Right renal cortex interstitium (tissue), 3 donors: ENCODE measurements around the gene ADM2. TPM values are rescaled to one million over a fixed set of nuclear protein-coding genes. Genes with fewer than 3 reads are reported as not detected.

ENCODE experiments used
- DNase-seq, 3 donors: peaks; one replicate each; pipeline ENCODE4 v3.0.0-alpha.2; 2013; ENCODE audit warnings: low read depth in 3 of 3, low spot score in 2 of 3
- polyA plus RNA-seq, 3 donors: library from polyadenylated mRNA; unstranded; fragments of 120-200 nt; gene quantifications; one replicate each; pipeline ENCODE4 v1.2.1, GENCODE V29; 2013; ENCODE audit not compliant: insufficient read length in 3 of 3

ADM2 gene
- polyA plus RNA-seq, 3 donors = 3.2 to 5.9 (median 4.1) TPM

DNA sequence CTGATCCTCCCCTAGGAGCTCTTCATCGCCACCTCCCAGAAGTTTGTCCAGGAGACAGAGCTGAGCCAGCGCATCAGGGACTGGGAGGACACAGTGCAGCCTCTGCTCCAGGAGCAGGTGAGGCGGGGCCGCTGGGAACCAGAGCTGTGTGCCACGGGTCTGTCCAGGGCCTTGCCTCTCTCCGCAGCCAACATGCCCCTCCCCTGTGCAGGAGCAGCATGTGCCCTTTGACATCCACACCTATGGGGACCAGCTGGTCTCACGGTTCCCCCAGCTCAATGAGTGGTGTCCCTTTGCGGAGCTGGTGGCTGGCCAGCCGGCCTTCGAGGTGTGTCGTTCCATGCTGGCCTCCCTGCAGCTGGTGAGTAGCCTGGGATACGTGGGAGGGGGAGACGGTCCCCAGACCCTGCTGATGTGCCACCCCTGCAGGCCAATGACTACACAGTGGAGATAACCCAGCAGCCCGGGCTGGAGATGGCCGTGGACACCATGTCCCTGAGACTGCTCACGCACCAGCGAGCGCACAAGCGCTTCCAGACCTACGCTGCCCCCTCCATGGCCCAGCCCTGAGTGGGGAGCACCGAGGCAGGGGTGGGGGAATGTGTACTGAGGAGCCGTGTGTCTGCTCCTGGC, 41.6 kb downstream of the ADM2 start:
- no peak for DNase-seq

GRCh38 chr22:50523458-50523805, 42.1 kb downstream of the ADM2 start:
- no peak for DNase-seq

- DNase-seq = no peak
Observed at GRCh38 chr22:50523806-50524675, 42.7 kb downstream of the ADM2 start.

DNA sequence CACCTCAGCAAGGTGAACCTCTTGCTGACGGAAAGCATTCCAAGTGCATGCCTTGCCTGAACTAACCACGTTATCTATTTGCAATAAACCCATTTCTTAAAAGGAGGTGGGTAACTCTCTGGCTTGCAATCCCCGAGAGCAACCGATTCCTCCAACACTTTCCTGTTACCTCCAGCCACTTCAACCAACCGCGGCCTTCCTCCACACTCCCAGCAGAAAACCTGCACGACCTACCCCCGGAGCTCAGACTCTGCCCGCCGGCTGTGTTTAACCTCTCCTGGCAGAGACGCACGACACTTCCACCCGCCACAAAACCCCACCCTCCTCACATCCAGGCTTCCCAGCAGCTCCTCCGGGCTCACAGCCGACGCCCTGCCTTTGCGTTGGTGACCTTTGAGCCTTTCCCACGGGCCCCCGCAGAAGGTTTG, 43.3 kb downstream of the ADM2 start:
- no peak for DNase-seq

DNA sequence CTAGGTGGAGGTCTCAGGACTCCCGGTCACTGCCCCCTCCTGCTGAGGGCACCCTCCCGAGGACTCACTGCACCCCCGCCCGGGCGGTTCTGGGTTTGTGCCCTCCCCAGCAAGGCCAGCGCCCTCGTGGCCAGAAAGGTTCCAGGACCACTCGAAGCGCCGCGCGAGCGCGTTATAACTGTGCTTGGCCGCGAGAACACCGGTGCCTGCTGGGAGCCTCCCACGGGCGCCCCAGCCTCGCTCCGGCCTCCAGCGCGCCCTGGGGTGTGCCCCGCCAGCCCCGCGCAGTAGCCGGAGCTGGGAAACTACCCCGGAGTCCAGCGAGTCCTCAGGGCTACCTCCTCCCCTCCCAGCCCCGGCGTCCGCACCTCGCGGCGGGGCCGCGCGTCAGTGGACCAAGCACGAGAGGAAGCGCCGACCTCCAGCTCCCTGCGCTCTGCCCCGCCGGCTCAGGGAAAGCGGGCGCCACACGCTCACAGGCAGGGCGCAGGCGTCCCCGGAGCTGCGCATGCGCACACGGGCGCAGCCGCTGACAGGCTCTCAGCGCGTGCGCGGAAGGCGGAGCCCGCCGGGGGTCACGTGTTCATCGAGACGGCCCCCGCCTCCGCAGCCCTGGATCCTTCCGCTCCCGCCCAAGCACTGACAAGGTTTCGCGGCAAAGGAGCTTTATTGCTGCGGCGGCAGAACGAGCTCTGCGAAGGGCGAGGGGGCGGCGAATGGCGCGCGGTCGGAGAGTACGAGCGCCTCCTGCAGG, 43.9 kb downstream of the ADM2 start, which contains the start of gene SCO2:
SCO2 (minus strand) TSS at position 495 of the 754 bp plus-strand sequence. CDS start 1,187 bp downstream, outside the sequence.
- peak; percentile 92 to 95 (median 93) for DNase-seq

- DNase-seq = peak in 1 of 3 donors; percentile 42
Observed at GRCh38 chr22:50525858-50526107, 44.4 kb downstream of the ADM2 start.

- peak in 1 of 3 donors; percentile 53 for DNase-seq
Observed at GRCh38 chr22:50526108-50526833, 44.9 kb downstream of the ADM2 start.

DNA sequence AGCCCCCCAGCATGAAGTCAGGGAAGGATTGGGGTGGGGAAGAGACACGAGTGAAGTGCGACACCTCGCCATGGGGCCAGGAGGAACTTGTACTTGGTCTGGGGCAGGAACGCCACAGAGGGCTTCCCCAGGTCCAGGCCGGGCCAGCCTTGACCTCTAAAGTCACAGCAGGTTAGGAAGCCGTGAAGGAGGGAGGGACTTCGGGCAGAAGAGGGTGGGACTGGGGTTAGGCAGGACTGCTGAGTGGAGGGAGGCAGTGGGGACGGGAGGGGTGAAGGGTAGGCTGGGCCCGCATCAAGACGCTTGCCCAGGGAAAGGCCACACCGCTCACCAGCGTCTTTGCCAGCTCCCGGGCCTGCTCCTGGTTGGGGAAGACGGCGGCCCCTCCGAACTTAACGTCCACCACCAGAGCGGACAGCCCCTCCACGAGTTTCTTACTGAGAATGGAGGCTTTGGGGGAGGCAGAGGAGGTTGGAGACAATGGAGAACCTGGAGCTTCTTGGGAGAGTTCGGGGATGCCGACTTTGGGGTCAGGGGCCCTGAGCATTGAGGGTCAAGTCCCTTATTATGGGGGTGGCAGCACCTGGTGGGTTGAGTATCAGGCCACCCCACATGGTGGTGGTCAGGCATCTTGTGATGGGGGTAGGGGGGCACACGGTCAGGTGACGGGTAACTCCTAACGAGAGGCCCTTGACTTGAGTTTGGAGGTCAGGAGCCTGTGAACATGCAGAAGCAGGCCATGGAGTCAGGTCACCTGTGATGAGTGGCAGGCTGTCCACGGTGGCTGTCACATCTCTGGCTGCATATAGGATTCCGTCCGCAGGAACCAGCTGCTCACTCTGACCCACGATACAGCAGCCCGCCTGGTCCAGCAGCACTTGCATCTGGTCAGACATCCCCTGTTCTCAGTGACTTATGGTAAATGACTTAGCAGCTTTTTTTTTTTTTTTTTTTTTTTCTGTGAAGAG, 45.8 kb downstream of the ADM2 start:
- no peak for DNase-seq

- no peak for DNase-seq
Observed at GRCh38 chr22:50527921-50528681, 46.8 kb downstream of the ADM2 start.

- no peak for DNase-seq
Observed at GRCh38 chr22:50528682-50529415, 47.5 kb downstream of the ADM2 start.

GRCh38 chr22:50529416-50529896, 48.1 kb downstream of the ADM2 start:
- no peak for DNase-seq

DNA sequence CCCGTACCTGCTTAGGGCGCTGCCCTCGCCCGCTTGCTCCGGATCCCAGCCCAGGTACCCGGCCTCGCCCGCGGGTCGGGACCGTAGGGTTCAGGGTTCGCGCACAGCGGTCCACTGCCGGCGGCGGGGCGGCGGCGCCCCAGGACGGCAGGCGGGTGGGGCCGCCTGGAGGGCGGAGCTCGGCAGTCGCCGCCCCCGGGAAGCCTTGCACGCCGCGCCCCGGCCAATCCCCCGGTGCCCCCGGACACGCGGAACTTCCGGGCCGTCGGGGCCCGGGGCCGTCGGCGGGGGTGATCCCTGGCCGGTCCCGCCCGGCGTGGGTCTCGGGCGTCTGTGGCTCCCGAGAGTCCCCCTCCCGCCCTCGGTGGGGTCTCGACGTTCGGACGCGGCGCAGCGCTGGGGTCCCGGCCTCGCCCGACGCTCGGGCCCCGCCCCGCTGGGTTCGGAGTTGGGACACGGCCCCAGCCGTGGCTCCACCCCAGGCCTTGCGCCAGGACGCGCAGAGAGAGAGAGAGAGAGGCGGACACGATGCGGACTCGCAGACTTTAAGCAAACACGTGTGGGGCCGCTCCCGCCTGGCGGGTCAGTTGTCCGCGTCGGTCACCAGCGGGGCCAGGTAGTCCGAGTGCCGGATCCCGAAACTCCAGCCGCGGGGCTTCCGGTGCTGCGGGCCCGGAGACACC, 48.7 kb downstream of the ADM2 start, which contains the start of gene TYMP:
TYMP (minus strand) TSS at position 116 of the 683 bp plus-strand sequence. CDS start 303 bp downstream, outside the sequence.
- DNase-seq = no peak

DNA sequence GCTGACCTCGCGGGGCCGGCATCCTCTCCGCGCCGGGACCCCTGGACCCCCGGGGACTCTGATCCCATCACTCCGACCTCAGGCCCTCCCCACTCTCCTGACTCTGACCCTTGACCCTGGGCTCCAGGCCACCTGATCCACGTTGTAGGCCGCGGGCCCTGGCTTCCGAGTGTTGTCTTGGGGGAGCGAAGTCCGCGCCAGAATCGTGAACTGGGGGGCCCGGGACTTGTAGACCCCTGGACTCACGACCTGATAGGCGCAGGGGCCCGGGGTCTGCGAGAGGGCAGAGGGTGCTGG, 49.2 kb downstream of the ADM2 start:
- no peak for DNase-seq

GRCh38 chr22:50530877-50531545, 49.7 kb downstream of the ADM2 start:
- DNase-seq = no peak

DNA sequence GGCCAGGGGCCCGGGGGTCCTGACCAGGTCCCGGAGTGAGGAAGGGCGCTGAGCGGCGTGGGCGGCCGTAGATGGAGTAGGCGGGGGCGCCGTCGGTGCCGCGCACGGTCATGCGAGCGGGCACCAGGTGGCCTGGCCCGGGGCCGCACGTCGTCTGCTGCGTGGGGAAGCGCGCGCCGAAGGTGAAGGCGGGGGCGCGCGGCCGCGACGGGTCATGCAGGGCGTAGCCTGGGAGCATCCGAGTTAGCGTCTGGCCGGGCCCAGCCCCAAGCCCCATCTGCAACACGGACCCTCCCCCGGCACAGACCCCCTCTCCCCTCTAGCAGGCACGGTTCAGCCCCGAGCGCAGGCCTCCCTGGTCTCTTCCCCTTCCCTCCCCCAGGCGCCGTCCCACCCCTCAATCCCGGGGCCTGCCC, 50.2 kb downstream of the ADM2 start:
- no peak for DNase-seq

DNA sequence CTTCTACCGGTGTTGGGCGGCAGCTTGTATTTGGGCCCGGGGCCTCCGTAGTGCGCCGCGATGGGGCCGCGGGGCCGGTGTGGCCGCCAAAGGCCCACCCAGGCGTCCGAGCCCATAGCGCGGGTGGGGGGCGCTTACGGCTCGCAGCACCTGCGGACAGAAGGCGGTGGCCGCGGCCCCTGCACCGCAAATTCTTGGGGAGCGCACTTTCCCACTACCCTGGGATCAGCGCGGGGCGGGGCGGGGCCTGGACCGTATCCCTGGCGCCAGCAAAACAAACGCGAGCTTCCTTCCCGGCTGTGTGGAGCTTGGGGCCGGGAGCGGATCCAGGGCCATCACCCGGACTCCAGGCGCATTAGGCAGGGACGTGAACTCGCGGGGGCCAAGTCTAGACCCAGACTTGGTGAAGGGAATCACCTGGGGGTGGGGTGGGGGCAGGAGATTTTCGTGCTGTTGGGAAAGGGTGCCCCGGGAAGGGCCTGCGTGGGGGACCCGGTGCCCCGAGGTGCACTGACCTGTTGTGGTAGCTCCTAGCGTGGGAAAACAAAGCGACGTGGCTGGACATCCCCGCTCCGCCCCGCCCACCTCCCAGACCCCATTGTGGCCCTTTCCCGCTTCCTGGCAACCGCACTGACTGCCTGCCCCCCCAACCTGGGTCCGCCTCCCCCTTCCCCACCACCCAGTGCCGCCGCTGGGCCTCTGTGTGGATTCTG, 50.8 kb downstream of the ADM2 start:
- no peak for DNase-seq
